DND-41 (cell line): ENCODE results near the gene ARV1.

Source experiments
- CTCF ChIP-seq: IDR thresholded peaks from 2 replicates; pipeline ENCODE4 v1.5.1; 2012; ENCODE audit warnings: borderline replicate concordance, low read length, moderate library complexity, mild to moderate bottlenecking; ENCODE audit not compliant: poor library complexity, severe bottlenecking; ENCODE audit errors: extremely low read depth
- EZH2 ChIP-seq: IDR thresholded peaks from 3 replicates; pipeline ENCODE4 v1.6.1; 2012; ENCODE audit warnings: borderline replicate concordance, low read depth, mild to moderate bottlenecking, moderate library complexity, low read length, inconsistent platforms; ENCODE audit not compliant: severe bottlenecking

- TF ChIP-seq CTCF (no peak), EZH2 (no peak)
These were observed 38.1 kb downstream of the ARV1 start for GRCh38 chr1:231016966-231017365.
